GM11168 (cell line): ENCODE results near the gene DNAJB6.

Experiments used
- in situ Hi-C: fragments of 300-500 bp; cut with MboI; formaldehyde crosslinking; loops from one replicate; pipeline ENCODE4 v1.12.0; 2022; ENCODE audit warnings: low sequenced_read_pairs; ENCODE audit not compliant: unreplicated experiment

DNAJB6 gene

GRCh38 chr7:157392256-157393037, 55.6 kb downstream of the DNAJB6 start:
- in situ Hi-C loops = no loop called here

DNA sequence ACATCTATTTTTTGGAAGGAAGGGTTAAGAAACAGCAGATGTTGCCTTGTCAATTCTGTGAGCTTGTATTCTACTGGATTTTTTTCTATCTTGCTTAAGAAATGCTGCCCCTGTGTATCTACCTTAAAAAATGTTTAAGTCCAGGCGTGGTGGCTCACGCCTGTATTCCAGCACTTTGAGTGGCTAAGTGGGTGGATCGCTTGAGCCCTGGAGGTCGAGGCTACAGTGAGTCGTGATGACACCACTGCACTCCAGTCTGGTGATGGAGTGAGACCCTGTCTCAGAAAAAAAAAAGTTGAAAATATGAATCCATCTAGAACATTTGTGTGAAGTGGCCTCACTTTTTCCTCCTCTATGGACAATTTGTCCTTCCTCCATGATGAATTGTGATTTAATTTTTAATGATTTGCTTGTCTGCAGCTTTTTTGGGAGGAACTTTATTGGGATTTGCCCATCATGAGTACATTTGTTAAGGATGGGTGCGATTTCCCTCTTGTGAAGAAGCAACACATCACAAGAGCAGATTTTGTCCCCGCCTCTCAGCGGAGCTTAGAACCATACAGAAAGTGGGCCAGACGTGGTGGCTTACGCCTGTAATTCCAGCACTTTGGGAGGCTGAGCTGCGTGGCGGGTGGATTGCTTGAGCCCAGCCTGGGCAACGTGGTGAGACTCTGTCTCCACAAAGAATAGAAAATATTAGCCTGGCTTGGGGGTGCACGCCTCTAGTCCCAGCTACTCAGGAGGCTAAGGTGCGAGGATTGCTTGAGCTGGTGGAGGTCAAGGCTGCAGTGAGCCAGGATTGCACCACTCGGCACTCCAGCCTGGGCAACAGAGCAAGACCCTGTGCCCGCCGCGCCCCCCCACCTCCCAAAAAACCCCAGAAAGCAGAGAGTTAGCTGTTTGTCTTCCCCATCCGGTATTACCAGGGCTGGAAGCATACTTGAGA, 57.7 kb downstream of the DNAJB6 start:
- in situ Hi-C loops = no loop called here

DNA sequence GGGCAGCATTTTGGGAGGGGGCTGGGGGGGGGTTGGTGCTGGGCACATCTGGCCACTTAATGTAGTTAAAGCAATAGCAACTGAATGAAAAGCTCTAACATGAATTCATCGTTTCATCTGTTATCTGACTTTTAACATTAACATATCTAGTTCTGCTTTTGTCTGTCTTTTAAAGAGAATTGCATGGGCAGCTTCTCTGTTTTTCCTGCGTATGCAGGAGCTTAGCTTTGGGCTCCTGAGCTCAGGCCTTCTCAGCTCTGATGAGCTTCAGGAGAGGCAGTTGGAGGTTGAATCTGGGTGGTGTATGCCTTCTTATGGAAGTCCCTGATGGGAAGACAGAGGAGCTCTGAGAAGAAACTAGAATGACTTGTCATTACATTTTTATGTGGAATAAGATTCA, 58.4 kb downstream of the DNAJB6 start:
- in situ Hi-C loops = no loop called here

DNA sequence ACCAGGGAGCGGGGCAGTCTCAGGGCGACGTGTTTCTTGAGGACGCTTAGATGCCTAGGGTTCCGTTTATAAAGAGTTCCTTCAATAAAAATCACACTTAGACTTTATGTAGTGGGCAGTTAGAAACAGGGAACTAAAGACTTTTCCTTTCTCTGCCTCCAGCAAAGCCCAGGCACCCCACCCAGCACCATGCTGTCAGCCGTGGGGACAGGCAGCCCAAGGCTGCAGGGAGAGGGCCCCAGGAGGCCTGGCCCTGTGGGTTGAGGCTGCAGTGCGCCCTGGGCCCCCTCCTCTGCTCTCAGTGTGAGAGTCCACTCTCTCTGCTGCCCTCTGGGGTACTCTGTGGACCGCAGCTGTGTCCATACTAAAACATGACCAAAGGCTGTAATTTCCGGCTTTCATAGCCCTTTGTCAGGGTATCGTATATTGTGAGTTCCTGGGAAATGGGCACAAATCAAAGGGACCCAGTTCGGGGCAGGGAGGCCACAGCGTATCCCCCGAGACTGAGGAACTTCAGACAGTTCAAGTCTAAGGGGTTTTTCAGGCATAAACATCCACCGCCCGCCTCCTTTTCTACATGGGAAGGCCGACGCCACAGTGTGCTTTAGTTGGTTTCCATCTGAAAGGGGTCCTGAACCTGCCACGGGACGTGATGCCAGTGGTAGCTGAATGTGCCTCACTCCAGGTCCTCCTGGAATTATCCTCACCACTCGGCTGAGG, 59.7 kb downstream of the DNAJB6 start:
- in situ Hi-C loops = no loop called here

DNA sequence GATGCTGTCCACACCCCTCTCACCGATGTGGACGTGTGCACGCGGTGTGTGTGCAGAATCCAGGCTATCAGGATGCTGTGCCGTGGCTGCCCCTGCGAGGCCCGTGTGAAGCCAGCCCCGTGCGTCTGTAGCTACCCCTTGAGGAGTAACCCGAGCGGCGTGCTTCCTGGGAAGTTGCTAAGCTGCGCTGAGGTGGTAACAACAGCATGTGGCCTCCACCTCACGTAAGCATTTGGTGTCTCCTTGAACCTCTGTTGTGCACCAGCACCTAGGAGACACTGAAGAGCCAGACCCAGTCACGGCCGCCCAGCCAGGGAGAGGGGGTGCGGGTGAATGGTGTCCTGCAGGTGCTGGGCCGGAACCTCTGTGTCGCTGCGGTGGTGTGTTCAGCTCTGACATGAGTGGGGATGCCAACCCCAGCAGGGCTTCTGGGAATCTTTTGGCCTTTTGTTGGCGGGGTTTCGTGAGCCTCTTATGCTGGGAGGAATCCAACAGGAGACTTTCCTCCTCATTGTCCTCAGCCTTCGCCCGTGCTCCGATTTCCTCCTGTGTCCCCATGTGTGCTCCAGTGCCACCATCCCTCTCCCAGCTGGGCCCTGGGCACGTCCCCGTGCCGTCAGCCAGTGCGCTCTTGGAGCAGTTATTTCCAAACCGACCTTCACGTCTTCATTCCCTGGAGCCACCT, 60.4 kb downstream of the DNAJB6 start:
- in situ Hi-C loops = no loop called here

- in situ Hi-C loops = no loop called here
These were observed 61.2 kb downstream of the DNAJB6 start for GRCh38 chr7:157397731-157398691.

- in situ Hi-C loops = no loop called here
These were observed 62.4 kb downstream of the DNAJB6 start for GRCh38 chr7:157399086-157399687.

- in situ Hi-C loops = no loop called here
These were observed 63.5 kb downstream of the DNAJB6 start for GRCh38 chr7:157400171-157400860.

DNA sequence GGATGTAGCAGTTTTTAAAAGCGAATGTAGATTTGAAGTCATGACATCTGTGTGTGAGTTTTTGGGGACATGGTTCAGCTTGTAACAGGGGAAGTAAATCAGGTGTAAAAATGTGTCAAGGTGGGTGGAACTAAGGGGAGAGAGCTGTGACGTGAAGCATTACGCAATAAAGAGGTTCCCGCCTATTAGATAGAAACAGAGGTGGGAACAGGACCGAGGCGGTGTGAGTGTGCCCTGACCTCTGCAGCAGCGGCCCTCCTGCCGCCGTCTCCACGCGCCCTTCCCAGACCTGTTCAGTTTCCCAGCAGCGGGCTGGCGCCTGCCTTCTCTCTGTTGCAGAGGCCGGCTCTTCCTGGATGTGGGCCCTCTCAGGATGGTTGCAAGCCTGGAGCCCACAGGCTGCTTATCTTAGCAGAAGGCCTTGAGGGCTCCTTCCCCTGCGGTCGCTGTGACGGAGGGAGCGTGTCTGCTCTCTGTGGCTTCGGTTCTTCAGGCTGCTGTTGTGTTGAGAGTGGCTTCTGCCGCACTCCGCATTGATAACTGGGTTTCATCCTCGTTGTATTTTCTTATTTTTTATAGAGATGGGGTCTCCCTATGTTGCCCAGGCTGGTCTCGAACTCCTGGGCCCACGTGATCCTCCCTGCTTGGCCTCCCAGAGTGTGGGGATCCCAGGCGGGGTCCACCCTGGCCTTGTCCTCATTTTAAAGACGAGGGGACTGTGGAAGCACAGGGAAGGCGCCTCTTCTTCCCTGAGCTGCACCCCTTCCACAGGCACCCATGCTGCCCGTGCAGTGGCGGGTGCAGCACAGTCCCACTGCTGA, 65.0 kb downstream of the DNAJB6 start:
- in situ Hi-C loops = no loop called here

GRCh38 chr7:157402388-157402703, 65.5 kb downstream of the DNAJB6 start:
- in situ Hi-C loops = no loop called here

DNA sequence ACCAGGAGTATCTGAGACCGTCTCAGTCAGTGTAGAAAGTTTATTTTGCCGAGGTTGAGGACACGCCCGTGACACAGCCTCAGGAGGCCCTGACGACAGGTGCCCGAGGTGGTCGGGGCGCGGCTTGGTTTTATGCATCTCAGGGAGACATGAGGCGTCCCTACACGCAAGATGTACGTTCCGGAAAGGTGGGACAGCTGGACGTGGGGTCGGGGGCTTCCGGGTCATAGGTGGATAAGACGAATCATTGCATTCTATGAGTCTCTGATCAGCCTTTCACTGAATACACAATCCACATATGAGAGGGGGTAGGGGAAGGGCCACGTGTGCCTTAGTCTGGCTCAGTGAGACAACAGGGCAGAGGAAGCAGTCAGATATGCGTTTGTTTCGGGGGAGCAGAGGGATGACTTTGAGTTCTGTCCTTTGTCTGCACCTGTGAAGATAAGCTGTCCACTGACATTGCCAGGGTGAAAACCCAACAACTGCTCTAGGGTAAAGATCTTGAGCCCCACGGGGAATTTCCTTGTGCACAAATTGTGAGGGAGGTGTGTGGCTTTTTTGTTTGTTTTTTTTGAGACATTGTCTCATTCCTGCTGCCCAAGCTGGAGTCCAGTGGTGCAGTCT, 66.2 kb downstream of the DNAJB6 start:
- in situ Hi-C loops = no loop called here

DNA sequence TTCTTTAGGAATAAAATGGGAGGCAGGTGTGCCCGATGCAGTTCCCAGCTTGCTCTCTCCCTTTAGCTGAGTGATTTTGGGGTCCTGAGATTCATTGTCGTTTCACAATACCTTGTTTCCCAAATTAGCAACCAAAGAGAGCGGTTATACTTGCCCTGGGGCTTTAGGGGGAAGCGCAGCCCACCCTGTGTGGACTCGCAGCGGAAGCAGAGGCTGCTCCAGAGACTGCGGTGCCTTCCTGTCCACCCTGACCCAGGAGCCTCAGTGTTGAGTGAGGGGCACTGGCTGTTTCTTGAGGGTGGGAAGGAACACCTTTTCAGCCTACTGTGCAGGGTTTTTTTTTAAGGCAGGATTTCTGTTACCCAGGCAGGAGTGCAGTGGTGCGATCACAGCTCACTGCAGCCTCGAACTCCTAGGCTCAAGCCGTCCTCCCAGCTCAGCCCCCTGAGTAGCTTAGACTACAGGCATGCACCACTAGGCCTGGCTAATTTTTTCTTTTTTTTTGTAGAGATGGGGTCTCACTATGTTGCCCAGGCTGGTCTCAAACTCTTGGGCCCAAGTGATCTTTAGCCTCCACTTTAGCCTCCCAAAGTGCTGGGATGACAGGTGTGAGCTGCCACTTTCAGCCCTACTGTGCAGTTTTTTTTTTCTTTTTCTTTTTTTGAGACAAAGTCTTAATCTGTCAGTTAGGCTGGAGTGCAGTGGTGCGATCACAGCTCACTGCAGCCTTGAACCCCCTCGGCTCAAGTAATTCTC, 67.0 kb downstream of the DNAJB6 start:
- in situ Hi-C loops = no loop called here

DNA sequence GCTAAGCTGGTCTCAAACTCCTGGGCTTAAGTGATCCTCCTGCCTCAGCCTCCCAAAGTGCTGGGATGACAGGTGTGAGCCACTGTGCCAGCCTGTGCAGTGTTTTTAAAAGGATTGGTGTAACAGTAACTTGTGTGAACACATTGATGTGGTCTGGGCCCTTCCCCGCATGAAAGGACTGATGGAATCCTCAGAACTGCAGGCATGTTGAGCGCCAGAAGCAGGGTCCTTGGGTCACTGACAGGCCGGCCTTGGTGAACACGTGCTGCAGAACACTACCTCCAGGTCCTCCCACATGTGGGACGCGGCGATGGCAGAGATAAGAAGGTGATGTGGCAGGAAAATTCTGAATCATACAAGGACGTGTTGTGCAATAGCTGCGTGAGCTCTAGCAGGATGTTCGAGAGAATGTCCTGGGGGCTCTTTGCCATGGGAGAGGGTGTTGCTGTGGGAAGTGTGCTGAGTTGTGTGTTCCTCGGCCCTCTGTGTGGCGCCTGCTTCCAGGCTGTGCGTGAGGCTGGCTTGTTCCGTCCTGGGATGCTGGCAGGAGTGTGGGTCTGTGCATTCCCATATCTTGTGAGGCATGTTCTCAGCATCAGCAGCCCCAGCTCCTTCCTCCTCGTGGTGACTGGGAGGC, 68.2 kb downstream of the DNAJB6 start:
- in situ Hi-C loops = no loop called here

DNA sequence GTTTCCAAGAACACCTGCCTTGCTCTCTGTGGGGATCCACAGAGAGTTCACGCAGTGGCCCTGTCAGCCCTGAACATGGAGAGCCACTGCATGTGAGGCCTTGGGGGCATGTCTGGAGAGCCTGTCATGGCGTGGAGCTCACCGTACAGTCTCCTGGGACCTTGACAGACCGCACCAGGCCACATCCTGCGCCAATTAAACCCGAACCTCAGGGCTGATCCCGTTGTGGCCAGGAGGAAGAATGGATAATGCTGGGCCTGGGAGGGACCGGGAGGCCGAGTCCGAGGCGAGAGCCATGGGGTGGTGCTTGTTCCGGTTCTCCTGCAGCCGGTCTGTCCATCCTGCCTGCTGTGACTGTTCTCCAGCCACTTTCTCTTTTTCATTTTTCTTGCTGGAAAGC, 68.7 kb downstream of the DNAJB6 start:
- in situ Hi-C loops = no loop called here

GRCh38 chr7:157405914-157406810, 69.4 kb downstream of the DNAJB6 start:
- in situ Hi-C loops = no loop called here
